Measurements from ENCODE around the gene KRT32. TPM values are rescaled to one million over a fixed set of nuclear protein-coding genes. Genes with fewer than 3 reads are reported as not detected.

KRT32 gene
- total and polyA plus RNA-seq, 7 donors: not detected

DNA sequence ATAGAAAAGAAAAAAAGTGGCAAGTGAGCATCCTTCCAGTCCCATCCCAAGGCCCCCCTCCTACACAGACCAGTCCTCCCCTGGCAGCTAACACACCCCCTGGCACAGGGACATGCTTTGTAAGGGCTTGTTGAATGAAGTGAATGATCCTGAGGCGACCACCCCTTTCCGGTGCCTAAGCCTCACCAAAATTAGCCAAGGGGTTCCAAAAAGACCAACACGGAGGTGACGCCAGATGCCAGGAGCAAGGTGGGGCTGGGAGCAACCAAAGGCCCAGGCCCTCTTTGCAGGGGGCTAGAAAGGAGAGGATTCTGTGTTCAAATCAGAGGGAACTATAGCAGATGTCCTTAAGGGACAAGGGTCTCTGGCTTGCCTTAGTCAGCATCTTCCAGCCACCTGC, 8.2 kb upstream of the KRT32 start:
- 96% methylated on average over 4 of the region's 4 CpGs for WGBS, 2 donors
- H3K27ac ChIP-seq: no peak overlapping the region
- DNase-seq: no peak
- intact Hi-C loops (cut with DNase I): no loop called here
- H3K27me3 ChIP-seq: no peaks in the 10 kb centered on the region
- peaks cover 0 to 3% (median 0%) of the 10 kb centered on the region in 4 donors for H3K9me3 ChIP-seq
- H3K36me3 ChIP-seq: no peaks in the 10 kb centered on the region
- no peaks in the 10 kb centered on the region for H3K4me1 ChIP-seq
- no peak for TF ChIP-seq POLR2A (IDR thresholded peaks at IDR 0.05)
- no peak for TF ChIP-seq EP300 (IDR thresholded peaks at IDR 0.05)
- no peak for TF ChIP-seq POLR2AphosphoS5 (IDR thresholded peaks at IDR 0.05)
- TF ChIP-seq, protein P1, sequence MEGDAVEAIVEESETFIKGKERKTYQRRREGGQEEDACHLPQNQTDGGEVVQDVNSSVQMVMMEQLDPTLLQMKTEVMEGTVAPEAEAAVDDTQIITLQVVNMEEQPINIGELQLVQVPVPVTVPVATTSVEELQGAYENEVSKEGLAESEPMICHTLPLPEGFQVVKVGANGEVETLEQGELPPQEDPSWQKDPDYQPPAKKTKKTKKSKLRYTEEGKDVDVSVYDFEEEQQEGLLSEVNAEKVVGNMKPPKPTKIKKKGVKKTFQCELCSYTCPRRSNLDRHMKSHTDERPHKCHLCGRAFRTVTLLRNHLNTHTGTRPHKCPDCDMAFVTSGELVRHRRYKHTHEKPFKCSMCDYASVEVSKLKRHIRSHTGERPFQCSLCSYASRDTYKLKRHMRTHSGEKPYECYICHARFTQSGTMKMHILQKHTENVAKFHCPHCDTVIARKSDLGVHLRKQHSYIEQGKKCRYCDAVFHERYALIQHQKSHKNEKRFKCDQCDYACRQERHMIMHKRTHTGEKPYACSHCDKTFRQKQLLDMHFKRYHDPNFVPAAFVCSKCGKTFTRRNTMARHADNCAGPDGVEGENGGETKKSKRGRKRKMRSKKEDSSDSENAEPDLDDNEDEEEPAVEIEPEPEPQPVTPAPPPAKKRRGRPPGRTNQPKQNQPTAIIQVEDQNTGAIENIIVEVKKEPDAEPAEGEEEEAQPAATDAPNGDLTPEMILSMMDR (IDR thresholded peaks at IDR 0.05): no peak
- no peak overlapping the region for H3K4me3 ChIP-seq

DNA sequence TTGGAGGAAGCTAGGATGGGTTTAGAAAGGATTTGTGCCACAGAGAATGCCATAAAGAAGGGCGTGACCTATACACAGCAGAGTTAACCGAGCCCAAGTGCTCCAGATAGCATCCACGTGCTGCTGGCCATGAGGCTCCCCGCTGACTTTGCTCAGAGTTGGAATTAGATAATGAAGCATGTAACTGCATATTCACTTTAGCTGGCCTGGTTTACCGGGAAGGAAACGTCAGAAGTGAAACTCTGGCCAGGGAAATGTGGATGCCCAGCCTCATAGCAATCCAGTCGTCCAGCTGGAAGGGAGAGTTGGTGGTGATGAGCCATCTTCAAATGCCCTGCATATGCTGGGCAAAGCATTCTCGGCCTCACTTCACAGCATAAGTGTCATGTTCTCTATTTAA, 7.7 kb upstream of the KRT32 start:
- no peak for DNase-seq
- intact Hi-C loops (cut with DNase I): no loop called here
- Histone ChIP-seq H3K27me3 (no peaks in the 10 kb centered on the region), H3K4me1 (no peaks in the 10 kb centered on the region), H3K4me3 (no peak overlapping the region), H3K36me3 (no peaks in the 10 kb centered on the region), H3K27ac (no peak overlapping the region), H3K9me3 (peaks cover 0 to 3% (median 0%) of the 10 kb centered on the region in 4 donors)
- 38 to 71% methylated on average over 8 of the region's 8 CpGs for WGBS, 2 donors
- TF ChIP-seq, protein P1 (IDR thresholded peaks at IDR 0.05): no peak
- TF ChIP-seq POLR2AphosphoS5 (IDR thresholded peaks at IDR 0.05): no peak
- no peak for TF ChIP-seq EP300 (IDR thresholded peaks at IDR 0.05)
- TF ChIP-seq POLR2A (IDR thresholded peaks at IDR 0.05): no peak

DNA sequence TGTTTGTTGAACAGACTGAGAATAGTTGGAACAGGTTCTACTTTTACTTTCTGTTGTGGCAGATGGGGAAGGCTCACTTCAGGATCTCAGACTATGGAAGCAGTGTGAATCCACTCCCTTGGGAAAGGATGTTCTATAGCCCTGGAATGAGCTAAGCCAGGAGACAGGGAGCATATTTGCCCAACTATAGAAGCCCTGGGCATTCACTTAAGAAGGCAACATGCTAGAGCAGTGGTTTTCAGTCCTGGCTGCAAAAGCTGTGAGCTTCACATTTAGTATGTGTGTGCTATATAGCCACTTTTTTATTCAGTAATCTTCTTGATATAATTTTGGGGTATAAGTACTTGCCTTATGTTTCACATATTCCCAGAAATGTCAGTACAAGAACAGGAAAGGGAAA, 1.2 kb upstream of the KRT32 start:
- H3K27ac ChIP-seq: no peak overlapping the region
- no peaks in the 10 kb centered on the region for H3K27me3 ChIP-seq
- no peak overlapping the region for H3K4me3 ChIP-seq
- peaks cover 0 to 6% (median 1%) of the 10 kb centered on the region in 4 donors for H3K9me3 ChIP-seq
- intact Hi-C loops (cut with DNase I): no loop called here
- DNase-seq: no peak
- TF ChIP-seq POLR2AphosphoS5 (IDR thresholded peaks at IDR 0.05) (no peak), EP300 (IDR thresholded peaks at IDR 0.05) (no peak), POLR2A (IDR thresholded peaks at IDR 0.05) (no peak)
- TF ChIP-seq, protein P1 (IDR thresholded peaks at IDR 0.05): no peak
- peaks cover 0 to 7% (median 3%) of the 10 kb centered on the region in 4 donors for H3K4me1 ChIP-seq
- no peaks in the 10 kb centered on the region for H3K36me3 ChIP-seq

DNA sequence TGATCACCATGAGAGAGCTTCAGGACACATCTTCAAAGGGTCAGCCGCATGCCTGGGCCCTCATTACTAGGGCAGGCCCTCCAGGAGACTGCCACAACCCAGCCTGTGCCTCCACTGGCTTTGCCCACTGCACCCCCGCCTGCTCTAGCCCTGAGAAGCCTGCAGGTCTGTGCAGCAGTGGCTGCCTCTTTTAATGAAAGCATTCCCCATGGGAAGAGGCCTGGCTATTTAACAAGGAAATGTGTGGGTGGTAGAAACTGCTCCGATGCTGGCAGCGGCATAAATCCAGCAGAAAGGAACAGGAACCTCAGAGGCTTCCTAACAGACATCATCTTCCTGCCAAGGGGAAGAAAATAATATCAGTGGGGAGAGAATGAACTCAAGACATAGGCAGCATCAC, 375 bp upstream of the KRT32 start:
- no peak overlapping the region for H3K4me3 ChIP-seq
- DNase-seq: no peak
- H3K36me3 ChIP-seq: no peaks in the 10 kb centered on the region
- H3K27me3 ChIP-seq: no peaks in the 10 kb centered on the region
- intact Hi-C loops (cut with DNase I): no loop called here
- WGBS, 2 donors: 83 to 84% methylated on average over 4 of the region's 4 CpGs
- H3K9me3 ChIP-seq: peaks cover 0 to 6% (median 1%) of the 10 kb centered on the region in 4 donors
- H3K27ac ChIP-seq: no peak overlapping the region
- peaks cover 0 to 7% (median 3%) of the 10 kb centered on the region in 4 donors for H3K4me1 ChIP-seq
- TF ChIP-seq POLR2A (IDR thresholded peaks at IDR 0.05) (no peak), POLR2AphosphoS5 (IDR thresholded peaks at IDR 0.05) (no peak), EP300 (IDR thresholded peaks at IDR 0.05) (no peak)
- TF ChIP-seq, protein P1 (IDR thresholded peaks at IDR 0.05): no peak

DNA sequence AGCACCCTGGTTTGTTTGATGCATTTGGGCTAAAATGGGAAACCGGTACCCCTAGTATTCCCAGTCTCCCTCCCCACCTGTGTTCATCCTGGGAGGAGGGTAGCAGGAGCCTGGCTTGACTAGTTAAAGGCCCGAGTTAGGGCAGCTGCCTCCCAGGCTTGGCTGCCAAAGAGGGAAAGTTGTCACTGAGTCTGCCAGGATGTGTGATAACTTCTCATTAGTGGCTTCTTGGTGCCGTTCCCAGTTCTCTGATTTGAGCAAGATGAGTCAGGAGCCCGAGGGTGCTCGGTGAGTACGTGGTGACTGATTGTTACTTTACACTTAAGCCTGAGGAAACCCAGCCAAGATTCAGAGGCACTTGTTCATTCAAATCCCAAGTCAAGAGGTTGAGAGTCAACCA, 2.5 kb downstream of the KRT32 start:
- intact Hi-C loops (cut with DNase I): no loop called here
- H3K4me1 ChIP-seq: peaks cover 0 to 7% (median 3%) of the 10 kb centered on the region in 4 donors
- no peak overlapping the region for H3K4me3 ChIP-seq
- no peak for DNase-seq
- TF ChIP-seq POLR2A (IDR thresholded peaks at IDR 0.05) (no peak), EP300 (IDR thresholded peaks at IDR 0.05) (no peak), POLR2AphosphoS5 (IDR thresholded peaks at IDR 0.05) (no peak)
- TF ChIP-seq, protein P1 (IDR thresholded peaks at IDR 0.05): no peak
- no peaks in the 10 kb centered on the region for H3K36me3 ChIP-seq
- WGBS, 2 donors: 63 to 75% methylated on average over 6 of the region's 6 CpGs
- peaks cover 0 to 6% (median 0%) of the 10 kb centered on the region in 4 donors for H3K9me3 ChIP-seq
- no peak overlapping the region for H3K27ac ChIP-seq
- H3K27me3 ChIP-seq: peaks cover 0 to 3% (median 0%) of the 10 kb centered on the region in 3 donors

All from sigmoid colon (tissue), 7 donors.